ENCODE data around the gene OR4D2.

Gene OR4D2

GRCh38 chr17:58202859-58203258, 36.1 kb downstream of the OR4D2 start:
- no peak overlapping the region for H3K27ac ChIP-seq
- CTCF ChIA-PET = no interaction called here
- TF ChIP-seq CTCF (conservative IDR thresholded peaks at IDR 0.05; ENCODE audit: low read depth) = no peak
- POLR2A ChIA-PET (ENCODE audit: low non-redundant PET) = no interaction called here
- no peak for DNase-seq (ENCODE audit: low spot score)

- DNase-seq (ENCODE audit: low spot score) = no peak
- POLR2A ChIA-PET (ENCODE audit: low non-redundant PET) = no interaction called here
- no peak overlapping the region for H3K27ac ChIP-seq
- CTCF ChIA-PET = interaction anchor here (0.5 to 0.9 kb wide), 2 partner anchors 45 to 83 kb away, joined by 3 read pairs; no protein-coding TSS in a partner anchor
- TF ChIP-seq CTCF (conservative IDR thresholded peaks at IDR 0.05; ENCODE audit: low read depth) = no peak
Observed at GRCh38 chr17:58204796-58205195, 38.0 kb downstream of the OR4D2 start.

DNA sequence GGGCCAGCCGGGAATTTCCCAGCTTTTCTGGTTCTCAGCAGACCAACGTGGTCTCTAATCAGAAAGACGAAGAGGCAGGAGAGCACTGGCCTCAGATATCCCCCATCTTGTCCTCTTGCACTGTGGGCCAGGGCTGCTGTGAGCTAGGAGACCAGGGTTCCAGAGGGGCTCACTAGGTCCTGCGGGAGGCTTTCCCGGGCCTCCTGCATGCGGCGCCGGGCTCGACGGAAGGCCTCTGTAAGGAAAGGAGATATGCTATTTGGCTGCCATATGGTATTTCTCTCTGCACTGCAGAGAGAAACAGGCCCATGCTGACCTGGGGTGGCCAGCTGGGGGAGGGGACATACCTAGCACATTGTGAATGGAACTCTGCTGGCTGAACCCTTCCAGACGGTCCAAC, 39.2 kb downstream of the OR4D2 start:
- ChIA-PET POLR2A (ENCODE audit: low non-redundant PET) (no interaction called here), CTCF (no interaction called here)
- no peak overlapping the region for H3K27ac ChIP-seq
- no peak for TF ChIP-seq CTCF (conservative IDR thresholded peaks at IDR 0.05; ENCODE audit: low read depth)
- DNase-seq (ENCODE audit: low spot score) = no peak

DNA sequence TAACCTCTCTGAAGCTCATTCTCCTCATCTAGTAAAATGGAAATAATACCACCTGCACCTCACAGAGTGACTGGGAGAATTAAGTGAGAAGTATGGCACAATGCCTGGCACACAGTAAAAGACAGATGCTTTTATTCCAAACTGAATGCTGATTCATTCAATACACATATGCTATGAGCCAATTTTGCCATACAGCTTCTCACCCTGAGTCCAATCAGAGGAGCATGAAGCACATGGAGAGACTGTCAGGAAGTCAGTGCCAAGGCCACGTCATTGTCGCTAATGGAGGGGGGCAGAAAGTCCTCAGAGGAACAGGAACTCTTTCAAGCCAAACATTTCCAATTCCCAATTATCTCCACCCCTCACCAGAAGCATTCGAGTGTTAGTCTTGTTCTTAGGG, 40.7 kb downstream of the OR4D2 start:
- TF ChIP-seq CTCF (conservative IDR thresholded peaks at IDR 0.05; ENCODE audit: low read depth) = no peak

GRCh38 chr17:58208344-58208743, 41.6 kb downstream of the OR4D2 start:
- H3K27ac ChIP-seq = no peak overlapping the region
- CTCF ChIA-PET = interaction anchor here (0.6 kb wide), 1 partner anchor 86 kb away, joined by 3 read pairs; no protein-coding TSS in a partner anchor
- POLR2A ChIA-PET (ENCODE audit: low non-redundant PET) = no interaction called here
- DNase-seq (ENCODE audit: low spot score) = no peak
- TF ChIP-seq CTCF (conservative IDR thresholded peaks at IDR 0.05; ENCODE audit: low read depth) = no peak

More for the DNA sequence above, 40.7 kb downstream of the OR4D2 start:
- ChIA-PET CTCF (interaction anchor here (0.6 kb wide), 1 partner anchor 85 kb away, joined by 3 read pairs; no protein-coding TSS in a partner anchor), POLR2A (ENCODE audit: low non-redundant PET) (no interaction called here)
- H3K27ac ChIP-seq = no peak overlapping the region
- no peak for DNase-seq (ENCODE audit: low spot score)

GRCh38 chr17:58210922-58211321, 44.1 kb downstream of the OR4D2 start:
- ChIA-PET CTCF (interaction anchor here (0.6 kb wide), 1 partner anchor 229 kb away, joined by 5 read pairs; no protein-coding TSS in a partner anchor), POLR2A (ENCODE audit: low non-redundant PET) (no interaction called here)
- no peak for TF ChIP-seq CTCF (conservative IDR thresholded peaks at IDR 0.05; ENCODE audit: low read depth)
- no peak for DNase-seq (ENCODE audit: low spot score)
- H3K27ac ChIP-seq = no peak overlapping the region

All from RWPE1 (cell line).